HG03571 (cell line): ENCODE data around the gene CARD11.

ENCODE experiments used
- ATAC-seq: cut with Tn5 transposase; IDR thresholded peaks from one replicate; pipeline ENCODE4 v1.9.1; 2021; ENCODE audit not compliant: unreplicated experiment

CARD11 gene

GRCh38 chr7:2945171-2945570, 98.5 kb downstream of the CARD11 start:
- ATAC-seq = no peak

- no peak for ATAC-seq
These were observed 98.9 kb downstream of the CARD11 start for GRCh38 chr7:2944739-2945138.

GRCh38 chr7:2943851-2944601, 99.6 kb downstream of the CARD11 start:
- ATAC-seq = no peak

GRCh38 chr7:2941216-2941859, 102.3 kb downstream of the CARD11 start:
- ATAC-seq = no peak

GRCh38 chr7:2940466-2940865, 103.2 kb downstream of the CARD11 start:
- ATAC-seq = no peak

- no peak for ATAC-seq
These were observed 104.3 kb downstream of the CARD11 start for GRCh38 chr7:2939193-2939885.

GRCh38 chr7:2938514-2939192, 105.0 kb downstream of the CARD11 start:
- ATAC-seq = no peak

GRCh38 chr7:2937701-2938513, 105.8 kb downstream of the CARD11 start:
- ATAC-seq = no peak

- no peak for ATAC-seq
These were observed 106.6 kb downstream of the CARD11 start for GRCh38 chr7:2936891-2937580.

- ATAC-seq = no peak
These were observed 107.4 kb downstream of the CARD11 start for GRCh38 chr7:2936301-2936700.

- no peak for ATAC-seq
These were observed 108.5 kb downstream of the CARD11 start for GRCh38 chr7:2934984-2935740.

GRCh38 chr7:2934211-2934731, 109.4 kb downstream of the CARD11 start:
- ATAC-seq = no peak

GRCh38 chr7:2932402-2933251, 111.0 kb downstream of the CARD11 start:
- no peak for ATAC-seq

GRCh38 chr7:2931034-2931415, 112.6 kb downstream of the CARD11 start:
- ATAC-seq = no peak

- no peak for ATAC-seq
These were observed 113.2 kb downstream of the CARD11 start for GRCh38 chr7:2930310-2931033.

GRCh38 chr7:2929321-2930201, 114.1 kb downstream of the CARD11 start:
- no peak for ATAC-seq
